Urothelium cell line (cell line): ENCODE measurements around the gene USP22.

Experiments used
- DNase-seq: peaks from one replicate; pipeline ENCODE4 v3.0.0; 2011; ENCODE audit warnings: low spot score, mixed read lengths
- FAIRE-seq: peaks from 2 replicates; lab custom pipeline; 2011; peaks lifted over from hg19 to GRCh38; lab: Jason Lieb, UNC

Gene USP22

DNA sequence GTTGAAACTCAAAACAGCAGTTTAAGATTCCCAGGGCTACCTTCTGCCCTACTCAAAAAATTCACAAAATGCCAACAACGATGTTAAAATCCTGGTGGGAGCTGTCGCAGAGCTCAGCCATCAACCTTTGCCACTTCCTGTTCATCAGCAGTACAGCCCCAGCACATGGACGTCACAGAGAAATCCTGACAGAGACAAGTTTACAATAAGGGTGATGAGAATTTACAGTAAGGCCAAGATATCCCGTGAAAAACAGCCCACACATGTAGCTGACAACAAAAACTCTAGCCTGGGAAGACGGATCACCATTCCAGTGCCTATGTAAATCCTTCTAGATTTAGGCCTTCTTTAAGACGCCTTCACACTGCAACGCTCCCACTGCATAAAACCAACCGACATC, 18.8 kb downstream of the USP22 start:
- no peak for DNase-seq
- no peak for FAIRE-seq

GRCh38 chr17:21021208-21021803, 21.5 kb downstream of the USP22 start:
- FAIRE-seq (no peak), DNase-seq (no peak)

DNA sequence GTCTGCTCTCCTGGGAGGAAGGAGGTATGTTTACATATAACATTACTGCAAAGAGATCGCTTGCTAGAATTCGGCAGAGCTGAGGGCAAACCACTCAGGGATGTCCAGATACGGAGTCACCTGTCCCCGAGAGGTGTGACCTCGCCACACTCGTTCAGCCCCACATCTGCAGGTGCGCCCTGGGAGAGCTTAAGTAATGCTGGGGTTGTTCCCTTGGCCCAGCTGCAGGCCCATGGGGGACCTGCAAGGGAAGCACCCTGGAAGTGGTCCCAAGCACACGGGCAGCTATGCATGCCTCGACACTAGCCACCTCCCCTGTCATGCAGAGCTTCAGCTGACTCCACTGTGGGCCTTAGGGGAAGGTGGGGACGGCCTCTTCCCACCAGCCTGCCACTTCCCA, 22.2 kb downstream of the USP22 start:
- DNase-seq (no peak), FAIRE-seq (no peak)

DNA sequence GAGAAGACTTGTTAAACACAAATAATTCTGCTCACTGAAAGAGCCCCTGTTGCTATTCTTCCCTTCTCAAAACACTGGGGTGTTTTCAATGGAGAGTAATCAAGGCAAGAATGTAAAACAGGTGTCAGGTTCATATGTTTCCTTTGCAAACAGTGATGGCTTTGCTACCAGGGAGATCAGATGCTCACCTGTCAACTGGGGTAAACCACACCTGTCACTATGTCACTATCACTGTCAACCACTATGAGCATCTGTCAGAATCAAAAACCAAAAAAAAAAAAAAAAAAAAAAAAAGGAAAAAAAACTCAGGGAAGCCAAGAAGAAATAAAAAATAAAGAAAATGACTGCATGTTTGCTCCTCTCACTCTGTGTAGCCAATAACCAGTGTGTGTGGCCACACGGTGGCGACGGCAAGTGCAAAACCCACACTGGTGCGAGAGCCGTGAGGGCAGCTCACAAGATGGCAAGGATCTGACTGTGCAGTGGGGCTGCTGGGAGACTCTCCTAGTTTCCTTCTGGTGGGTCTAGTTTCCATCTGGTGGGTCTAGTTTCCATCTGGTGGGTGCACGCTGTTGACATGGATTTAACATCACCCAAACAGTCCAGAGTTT, 22.7 kb downstream of the USP22 start:
- no peak for FAIRE-seq
- no peak for DNase-seq

- FAIRE-seq (no peak), DNase-seq (no peak)
These were observed 23.9 kb downstream of the USP22 start for GRCh38 chr17:21018894-21019293.

DNA sequence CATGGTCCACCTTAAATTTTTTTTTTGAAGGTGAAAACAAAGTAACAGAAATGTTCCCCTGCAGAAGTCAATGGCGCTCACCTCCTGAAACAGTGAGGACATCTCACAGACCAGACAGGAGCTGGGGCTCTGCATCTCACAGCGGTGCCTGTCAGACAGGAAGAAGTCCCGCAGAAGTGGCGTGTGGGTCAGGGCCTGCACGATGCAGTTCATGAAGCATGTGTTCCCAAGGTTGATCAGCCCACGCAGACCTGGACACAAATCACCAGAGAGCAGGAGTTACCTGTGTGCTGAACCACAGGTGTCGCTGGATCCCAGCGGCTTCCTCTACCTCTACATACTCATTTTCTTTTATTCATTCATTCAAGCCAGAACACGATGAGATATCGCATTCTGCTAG, 24.9 kb downstream of the USP22 start:
- DNase-seq (no peak), FAIRE-seq (no peak)

DNA sequence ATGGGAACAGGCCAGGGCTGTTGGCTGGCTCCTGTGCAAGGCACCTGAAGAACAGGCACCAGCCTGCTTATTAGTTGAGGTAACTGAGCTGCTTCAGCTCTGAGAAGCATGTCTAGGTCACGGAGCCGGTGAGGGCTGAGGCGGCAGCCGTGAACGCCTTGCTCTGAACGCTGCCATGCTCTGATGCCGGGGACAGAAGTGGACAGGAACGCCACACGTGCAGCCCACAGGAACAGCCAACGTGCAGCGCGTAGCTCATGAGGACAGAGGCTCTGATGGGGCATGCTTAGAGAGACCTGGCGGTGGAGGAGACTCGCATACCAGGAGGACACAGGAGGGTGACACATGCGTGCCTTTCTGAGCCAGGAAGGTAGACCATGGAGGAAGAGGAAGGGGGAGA, 25.6 kb downstream of the USP22 start:
- DNase-seq, result no peak
- FAIRE-seq, result no peak

DNA sequence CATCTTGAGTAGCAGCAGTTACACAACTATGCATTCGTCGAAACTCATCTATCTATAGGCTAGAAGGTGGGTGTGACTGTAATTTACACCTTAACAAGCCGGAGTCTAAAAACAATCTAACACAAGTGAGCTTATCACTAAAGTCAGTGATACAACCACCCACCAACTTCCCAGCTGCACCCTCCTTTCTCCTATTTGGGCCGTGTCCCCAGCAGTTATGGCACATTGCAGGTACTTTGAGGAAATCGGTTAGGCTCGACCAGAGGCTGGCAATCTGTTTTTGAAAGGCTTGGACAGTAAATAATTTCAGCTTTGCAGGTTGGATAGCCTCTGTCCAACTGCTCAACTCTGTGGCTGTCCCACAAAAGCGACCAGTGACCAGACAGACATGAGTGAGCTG, 26.0 kb downstream of the USP22 start:
- FAIRE-seq (no peak), DNase-seq (no peak)

DNA sequence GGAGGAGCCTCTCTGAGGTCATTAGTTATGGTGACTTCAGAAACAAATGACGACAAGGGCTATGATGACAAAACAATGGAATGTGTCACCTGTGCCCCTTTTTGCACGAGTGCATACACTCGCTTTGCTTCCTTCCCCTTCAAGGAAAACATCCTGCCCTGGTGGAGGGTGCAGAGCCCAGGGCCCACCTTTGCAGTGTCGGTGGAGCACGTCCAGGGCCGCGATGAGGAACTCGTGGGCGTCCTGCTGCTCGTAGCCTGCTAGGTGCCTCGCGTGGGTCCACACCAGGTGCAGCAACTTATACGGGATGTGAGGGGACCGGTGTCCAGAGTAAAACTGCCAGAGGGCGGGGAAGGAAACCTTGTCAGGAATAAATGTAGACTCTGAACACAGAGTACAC, 27.2 kb downstream of the USP22 start:
- no peak for FAIRE-seq
- DNase-seq, result no peak

DNA sequence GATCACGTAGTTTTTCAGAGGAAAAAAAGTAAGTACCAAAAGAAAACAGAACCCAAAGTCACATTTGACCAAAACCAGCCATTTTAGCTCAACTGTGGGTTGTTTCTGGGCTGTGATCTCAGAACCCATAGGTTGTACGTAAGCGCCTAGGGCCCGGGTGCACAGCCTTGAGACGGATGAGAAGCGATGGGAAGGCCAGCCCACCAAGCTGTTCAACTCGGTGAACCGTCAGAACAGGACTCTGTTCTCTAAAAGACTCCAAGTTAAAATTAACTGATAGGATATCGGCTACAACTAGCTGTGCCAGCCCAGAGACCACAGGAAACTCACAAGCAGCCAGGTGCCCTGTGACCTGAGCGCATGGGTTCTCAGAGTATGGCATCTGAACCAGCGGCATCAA, 28.3 kb downstream of the USP22 start:
- DNase-seq, result no peak
- FAIRE-seq, result no peak

- no peak for FAIRE-seq
- no peak for DNase-seq
These were observed 28.8 kb downstream of the USP22 start for GRCh38 chr17:21013983-21014382.

- FAIRE-seq (no peak), DNase-seq (no peak)
These were observed 30.1 kb downstream of the USP22 start for GRCh38 chr17:21012736-21013135.

- FAIRE-seq (no peak), DNase-seq (no peak)
These were observed 31.9 kb downstream of the USP22 start for GRCh38 chr17:21010705-21011596.

DNA sequence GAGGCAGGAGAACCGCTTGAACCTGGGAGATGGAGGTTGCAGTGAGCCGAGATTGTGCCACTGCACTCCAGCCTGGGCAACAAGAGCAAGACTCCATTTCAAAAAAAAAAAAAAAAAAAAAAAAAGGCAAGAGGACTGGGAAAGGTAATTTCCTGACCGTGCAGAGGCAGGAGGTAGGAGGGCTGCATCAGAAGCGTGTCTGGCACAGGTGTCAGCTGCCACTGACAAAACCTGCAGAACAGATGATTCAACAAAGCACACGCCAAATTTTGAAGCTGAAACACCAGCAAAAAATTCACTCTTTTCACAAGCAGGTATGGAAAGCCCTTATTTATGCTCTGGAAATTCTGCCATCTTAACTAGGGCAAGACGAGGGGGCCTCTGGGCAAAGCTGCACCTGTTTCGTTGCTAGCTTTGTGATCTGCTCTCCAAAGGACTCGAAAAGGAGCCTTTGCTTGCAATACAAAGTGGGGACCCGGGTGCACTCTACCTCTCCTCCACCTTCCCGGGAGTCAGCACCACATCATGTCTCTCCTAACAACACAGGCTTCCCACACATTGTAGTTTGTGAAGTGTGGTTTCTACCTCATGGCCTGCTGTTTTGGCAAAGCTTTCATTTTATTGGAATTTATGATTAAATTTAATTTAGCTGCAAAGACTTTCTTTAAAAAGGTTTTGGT, 33.7 kb downstream of the USP22 start:
- no peak for DNase-seq
- no peak for FAIRE-seq

DNA sequence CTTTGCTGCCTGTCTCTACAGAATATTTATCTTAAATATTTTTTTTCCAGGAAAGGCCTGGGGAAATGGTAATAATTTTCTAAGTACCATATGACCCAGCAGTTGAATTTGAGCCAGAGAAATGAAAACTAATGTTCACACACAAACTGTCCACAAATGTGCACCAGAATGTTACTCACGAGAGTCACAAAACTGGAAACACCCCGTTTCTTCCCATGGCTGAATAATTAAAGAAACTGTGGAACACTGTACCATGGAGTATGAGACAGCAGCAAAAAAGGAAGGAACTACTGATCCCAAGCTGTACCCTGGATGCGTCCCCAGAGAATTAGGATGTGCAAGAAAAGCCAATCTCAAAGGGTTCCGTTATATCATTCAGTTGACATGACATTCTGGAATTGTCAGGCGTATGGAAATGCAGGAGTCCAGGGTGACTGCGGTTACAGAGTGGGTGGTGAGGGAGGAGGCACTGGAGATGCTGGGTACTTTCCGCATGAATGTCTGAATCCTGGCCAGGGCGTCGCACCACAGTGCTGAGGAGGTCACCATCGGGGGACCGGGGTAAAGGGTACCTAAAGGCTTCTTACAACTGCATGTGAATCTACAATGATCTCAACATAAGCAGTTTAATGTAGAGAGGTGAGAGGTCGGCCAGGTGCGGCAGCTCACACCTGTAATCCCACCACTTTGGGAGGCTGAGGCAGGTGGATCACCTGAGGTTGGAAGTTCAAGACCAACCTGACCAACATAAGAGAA, 34.5 kb downstream of the USP22 start:
- FAIRE-seq (no peak), DNase-seq (no peak)

DNA sequence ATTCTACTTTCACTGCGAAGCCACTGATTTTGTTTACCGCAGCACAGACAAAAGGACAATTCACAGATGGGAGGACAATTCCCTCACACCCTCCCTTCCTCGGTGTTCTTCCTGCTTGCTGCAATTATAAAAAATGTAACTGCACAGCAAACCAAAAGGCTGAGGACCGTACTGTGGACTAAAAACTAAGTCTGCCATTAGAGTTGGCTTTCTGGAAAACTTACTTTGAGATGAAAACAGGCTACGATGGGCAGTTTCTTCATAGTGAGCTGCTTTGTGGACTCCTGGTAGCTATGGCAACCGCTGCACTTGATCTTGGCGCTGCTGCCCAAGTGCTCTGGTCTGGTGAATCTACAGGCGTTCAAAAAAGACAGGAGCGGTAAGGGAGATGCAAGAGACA, 35.2 kb downstream of the USP22 start:
- DNase-seq, result no peak

GRCh38 chr17:21005803-21006202, 37.0 kb downstream of the USP22 start:
- no peak for DNase-seq
- no peak for FAIRE-seq

More for the DNA sequence above, 35.2 kb downstream of the USP22 start:
- no peak for FAIRE-seq

- no peak for DNase-seq
- FAIRE-seq, result no peak
These were observed 37.4 kb downstream of the USP22 start for GRCh38 chr17:21005367-21005766.

- no peak for FAIRE-seq
- DNase-seq, result no peak
These were observed 38.5 kb downstream of the USP22 start for GRCh38 chr17:21004016-21004930.
